Upper lobe of left lung (tissue), 4 donors: ENCODE results near the gene PRDM8.

ENCODE experiments used
- POLR2A ChIP-seq, 4 donors: fragments of 450-650 bp; IDR thresholded peaks; one replicate each; pipeline ENCODE4 v1.5.1; 2016 to 2017; ENCODE audit warnings: antibody characterized with exemption in 4 of 4, mild to moderate bottlenecking in 2 of 4
- POLR2AphosphoS5 ChIP-seq, 2 donors: sonication (generic); formaldehyde crosslinking; IDR thresholded peaks; one replicate each; pipeline ENCODE4 v1.5.1; 2017; ENCODE audit warnings: antibody characterized with exemption in 2 of 2
- TF ChIP-seq, protein P1 (sequence below), 6 experiments: fragments of 450-650 bp in 4 of 6; fragments of 200-600 bp in 2 of 6; sonication (generic) in 2 of 6; IDR thresholded peaks; one replicate each; pipeline ENCODE4 v1.5.1; 2016 to 2019; ENCODE audit warnings: antibody characterized with exemption in 6 of 6

- TF ChIP-seq POLR2A (IDR thresholded peaks at IDR 0.05) (no peak), POLR2AphosphoS5 (IDR thresholded peaks at IDR 0.05) (no peak)
- TF ChIP-seq, protein P1, sequence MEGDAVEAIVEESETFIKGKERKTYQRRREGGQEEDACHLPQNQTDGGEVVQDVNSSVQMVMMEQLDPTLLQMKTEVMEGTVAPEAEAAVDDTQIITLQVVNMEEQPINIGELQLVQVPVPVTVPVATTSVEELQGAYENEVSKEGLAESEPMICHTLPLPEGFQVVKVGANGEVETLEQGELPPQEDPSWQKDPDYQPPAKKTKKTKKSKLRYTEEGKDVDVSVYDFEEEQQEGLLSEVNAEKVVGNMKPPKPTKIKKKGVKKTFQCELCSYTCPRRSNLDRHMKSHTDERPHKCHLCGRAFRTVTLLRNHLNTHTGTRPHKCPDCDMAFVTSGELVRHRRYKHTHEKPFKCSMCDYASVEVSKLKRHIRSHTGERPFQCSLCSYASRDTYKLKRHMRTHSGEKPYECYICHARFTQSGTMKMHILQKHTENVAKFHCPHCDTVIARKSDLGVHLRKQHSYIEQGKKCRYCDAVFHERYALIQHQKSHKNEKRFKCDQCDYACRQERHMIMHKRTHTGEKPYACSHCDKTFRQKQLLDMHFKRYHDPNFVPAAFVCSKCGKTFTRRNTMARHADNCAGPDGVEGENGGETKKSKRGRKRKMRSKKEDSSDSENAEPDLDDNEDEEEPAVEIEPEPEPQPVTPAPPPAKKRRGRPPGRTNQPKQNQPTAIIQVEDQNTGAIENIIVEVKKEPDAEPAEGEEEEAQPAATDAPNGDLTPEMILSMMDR (IDR thresholded peaks at IDR 0.05) = no peak
These were observed 34.9 kb upstream of the PRDM8 start for GRCh38 chr4:80162418-80162817.
